SK-N-MC (cell line): ENCODE results near the gene FUT8.

Experiments used
- DNase-seq: peaks from one replicate; pipeline ENCODE4 v3.0.0-alpha.2; 2011; ENCODE audit warnings: low read depth, low spot score
- H3K27ac ChIP-seq: fragments of 200-600 bp; sonication (generic); 2 replicates; pipeline ENCODE4 v1.5.1; 2016; ENCODE audit warnings: mixed run types
- H3K36me3 ChIP-seq: fragments of 200-600 bp; sonication (generic); 2 replicates; pipeline ENCODE4 v1.6.1; 2017; ENCODE audit warnings: antibody characterized with exemption, low read length, mixed read lengths; ENCODE audit not compliant: insufficient read depth
- H3K4me3 ChIP-seq: fragments of 200-600 bp; sonication (generic); 2 replicates; pipeline ENCODE4 v1.5.1; 2016
- H3K9ac ChIP-seq: fragments of 200-600 bp; sonication (generic); 2 replicates; pipeline ENCODE4 v1.8.0; 2017; ENCODE audit warnings: mixed run types, mixed read lengths; ENCODE audit not compliant: insufficient read length
- H3K9me3 ChIP-seq: fragments of 200-600 bp; sonication (generic); 2 replicates; pipeline ENCODE4 v1.6.1; 2017; ENCODE audit warnings: low read depth, mild to moderate bottlenecking, antibody characterized with exemption, low read length, moderate library complexity, mixed read lengths
- EZH2 ChIP-seq: fragments of 200-600 bp; sonication (generic); IDR thresholded peaks from one replicate; pipeline ENCODE4 v1.6.1; 2017; ENCODE audit warnings: antibody characterized with exemption
- FOXP2 ChIP-seq: optimal IDR thresholded peaks from 2 replicates; pipeline ENCODE3; 2011; ENCODE audit warnings: mild to moderate bottlenecking, moderate library complexity; ENCODE audit not compliant: insufficient read depth; ENCODE audit errors: extremely low read length, control extremely low read depth
- POLR2AphosphoS5 ChIP-seq: IDR thresholded peaks from 2 replicates; pipeline ENCODE4 v1.6.1; 2012; ENCODE audit warnings: mild to moderate bottlenecking, low read depth, low read length, borderline replicate concordance

Gene FUT8

DNA sequence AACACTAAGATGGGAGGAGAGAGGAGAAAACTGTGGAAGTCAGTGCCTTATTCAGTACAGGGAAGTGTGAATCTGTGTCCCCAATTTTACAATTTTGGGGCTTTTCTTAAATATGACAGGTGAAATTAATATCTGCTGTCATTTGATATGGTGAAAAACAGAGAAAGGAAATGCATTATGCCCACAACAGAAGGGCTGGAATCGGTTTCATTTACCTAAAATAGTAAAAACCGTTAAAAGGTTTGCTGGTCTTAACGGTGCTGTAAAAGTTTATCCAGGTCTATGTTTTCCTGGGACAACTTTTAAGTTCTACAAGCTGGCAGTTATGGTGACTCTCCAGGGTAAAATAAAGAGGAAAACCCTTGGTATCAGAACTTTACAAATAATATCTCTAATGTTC is 310.8 kb downstream of the FUT8 start:
- TF ChIP-seq FOXP2 (no peak), EZH2 (no peak), POLR2AphosphoS5 (no peak)
- peaks cover 5% of the 10 kb centered on the region; the same call in 1 of the 2 replicates for H3K9me3 ChIP-seq
- H3K9ac ChIP-seq: no peak overlapping the region
- H3K36me3 ChIP-seq: peaks cover 50% of the 10 kb centered on the region
- H3K4me3 ChIP-seq: no peak overlapping the region
- H3K27ac ChIP-seq: no peak overlapping the region
- no peak for DNase-seq

DNA sequence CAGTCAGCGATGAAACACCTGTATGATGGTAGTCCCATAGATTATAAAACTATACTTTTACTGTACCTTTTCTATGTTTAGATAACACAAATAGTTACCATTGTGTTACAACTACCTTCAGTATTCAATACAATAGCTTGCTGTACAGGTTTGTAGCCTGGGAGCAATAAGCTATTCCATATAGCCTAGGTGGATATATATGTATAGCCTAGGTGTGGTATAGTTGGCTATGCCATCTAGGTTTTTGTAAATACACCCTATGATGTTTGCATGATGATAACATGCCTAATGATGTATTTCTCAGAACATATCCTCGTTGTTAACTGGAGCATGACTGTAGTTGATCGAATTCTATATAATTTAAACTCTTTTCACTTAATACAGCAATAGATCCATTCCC is 316.1 kb downstream of the FUT8 start:
- TF ChIP-seq FOXP2 (no peak), EZH2 (no peak), POLR2AphosphoS5 (no peak)
- no peak overlapping the region for H3K9ac ChIP-seq
- peaks cover 51% of the 10 kb centered on the region for H3K36me3 ChIP-seq
- H3K27ac ChIP-seq: no peak overlapping the region
- H3K4me3 ChIP-seq: no peak overlapping the region
- DNase-seq: no peak
- no peaks in the 10 kb centered on the region for H3K9me3 ChIP-seq

DNA sequence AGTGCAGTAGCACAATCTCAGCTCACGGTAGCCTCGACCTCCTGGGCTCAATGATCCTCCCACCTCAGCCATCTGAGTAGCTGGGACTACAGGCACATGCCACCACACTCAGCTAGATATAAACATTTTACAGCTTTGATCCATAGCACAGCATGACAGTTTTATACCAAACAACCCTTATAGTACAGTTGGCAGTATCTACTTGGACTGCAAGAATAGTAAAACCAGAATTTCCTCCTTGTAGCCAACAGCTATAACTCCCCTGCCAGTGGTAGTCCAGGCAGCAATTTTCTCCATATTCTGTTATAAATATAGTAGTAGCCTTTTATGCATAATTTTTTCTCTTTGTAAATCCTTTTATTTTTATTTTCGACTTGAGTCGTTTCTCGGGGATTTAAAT is 317.0 kb downstream of the FUT8 start:
- Histone ChIP-seq H3K4me3 (no peak overlapping the region), H3K27ac (no peak overlapping the region), H3K9me3 (no peaks in the 10 kb centered on the region), H3K36me3 (peaks cover 52% of the 10 kb centered on the region), H3K9ac (no peak overlapping the region)
- TF ChIP-seq EZH2: no peak
- DNase-seq: no peak

DNA sequence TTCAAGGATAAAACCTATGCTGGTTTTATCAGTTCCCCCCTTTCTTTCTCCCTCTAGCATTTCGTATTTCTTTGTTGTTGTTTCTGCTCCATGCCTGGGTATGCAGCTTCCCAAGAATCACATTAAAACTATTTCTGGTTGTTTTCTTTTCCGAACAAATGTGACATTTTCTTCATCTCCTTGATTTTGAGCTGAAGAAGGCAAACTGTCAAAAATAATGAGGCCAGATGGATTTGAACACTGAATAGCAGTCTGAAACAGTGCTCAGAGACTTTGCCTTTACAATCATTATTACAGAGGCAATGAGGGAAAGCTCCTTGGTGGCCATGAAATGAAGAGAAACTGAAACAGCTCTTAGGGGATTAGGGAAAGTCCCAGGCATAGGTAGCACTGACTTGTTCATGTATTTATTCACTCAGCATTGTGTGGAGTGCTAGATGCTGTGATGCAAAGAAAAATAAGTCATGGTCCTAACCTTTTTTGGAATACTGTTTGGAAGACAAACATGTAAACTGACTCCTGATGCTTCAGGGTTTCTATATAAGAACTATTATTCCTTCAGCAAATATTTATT is 319.5 kb downstream of the FUT8 start:
- Histone ChIP-seq H3K36me3 (peaks cover 30% of the 10 kb centered on the region), H3K9ac (no peak overlapping the region), H3K4me3 (no peak overlapping the region), H3K9me3 (no peaks in the 10 kb centered on the region), H3K27ac (no peak overlapping the region)
- no peak for DNase-seq
- TF ChIP-seq FOXP2 (no peak), EZH2 (no peak), POLR2AphosphoS5 (no peak)

DNA sequence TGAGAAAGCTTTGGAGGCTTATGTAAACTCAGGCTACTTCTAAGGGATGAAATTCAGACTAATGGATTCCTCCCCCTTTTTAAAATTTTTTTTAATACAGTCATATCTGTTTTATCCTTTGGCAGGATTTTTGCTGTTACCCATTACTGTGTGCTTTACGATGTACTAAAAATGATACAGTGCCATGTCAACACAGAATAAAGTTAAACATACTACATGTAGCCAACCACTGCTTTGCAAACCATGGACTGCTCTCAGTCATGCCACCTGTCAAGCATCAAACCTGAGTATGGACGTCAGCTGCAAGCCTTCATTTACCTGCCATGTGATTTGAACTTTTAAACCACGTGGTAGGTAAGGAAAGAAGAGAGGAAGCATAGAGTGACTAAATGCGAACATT is 325.8 kb downstream of the FUT8 start:
- TF ChIP-seq POLR2AphosphoS5 (no peak), EZH2 (no peak), FOXP2 (no peak)
- peaks cover 32% of the 10 kb centered on the region for H3K36me3 ChIP-seq
- no peaks in the 10 kb centered on the region for H3K9me3 ChIP-seq
- H3K27ac ChIP-seq: no peak overlapping the region
- no peak for DNase-seq
- H3K4me3 ChIP-seq: no peak overlapping the region
- no peak overlapping the region for H3K9ac ChIP-seq

DNA sequence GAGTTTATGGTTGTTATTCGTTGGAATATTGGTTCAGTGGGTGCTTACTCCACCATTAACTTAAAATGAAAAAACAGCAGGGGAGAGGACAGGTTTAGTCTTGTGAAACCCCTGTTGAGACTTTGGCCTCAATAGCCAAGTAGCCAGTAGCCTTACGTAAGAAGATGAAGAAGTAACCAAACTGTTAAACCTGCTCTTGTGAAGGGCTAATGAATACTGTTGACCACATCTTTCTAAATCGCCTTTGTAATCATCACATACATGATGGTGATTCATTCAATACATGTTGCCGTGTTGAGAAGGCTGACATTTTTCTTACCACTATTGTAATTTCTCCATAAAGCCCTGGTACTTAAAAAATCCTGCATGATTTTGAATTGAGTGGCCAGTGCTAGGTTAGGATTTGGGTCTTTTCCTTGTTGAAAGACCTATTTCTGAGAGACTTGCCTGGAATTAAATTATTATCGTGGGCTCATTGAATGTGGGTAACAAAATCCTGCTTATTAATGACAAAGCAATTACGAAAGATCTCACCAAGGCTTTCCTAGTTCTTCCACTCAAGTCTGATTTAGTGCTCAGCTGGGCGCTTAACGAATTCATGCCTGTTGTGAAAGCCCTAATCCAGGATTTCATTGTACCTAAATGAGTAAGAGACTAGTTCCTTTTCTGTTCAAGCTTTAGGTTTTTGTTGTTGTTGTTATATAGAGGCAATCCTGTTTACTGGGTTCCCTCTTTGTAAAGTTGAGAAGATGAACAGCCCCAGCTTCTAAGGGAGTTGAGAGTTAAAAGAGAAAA is 333.1 kb downstream of the FUT8 start:
- TF ChIP-seq FOXP2 (no peak), POLR2AphosphoS5 (no peak), EZH2 (no peak)
- no peaks in the 10 kb centered on the region for H3K9me3 ChIP-seq

DNA sequence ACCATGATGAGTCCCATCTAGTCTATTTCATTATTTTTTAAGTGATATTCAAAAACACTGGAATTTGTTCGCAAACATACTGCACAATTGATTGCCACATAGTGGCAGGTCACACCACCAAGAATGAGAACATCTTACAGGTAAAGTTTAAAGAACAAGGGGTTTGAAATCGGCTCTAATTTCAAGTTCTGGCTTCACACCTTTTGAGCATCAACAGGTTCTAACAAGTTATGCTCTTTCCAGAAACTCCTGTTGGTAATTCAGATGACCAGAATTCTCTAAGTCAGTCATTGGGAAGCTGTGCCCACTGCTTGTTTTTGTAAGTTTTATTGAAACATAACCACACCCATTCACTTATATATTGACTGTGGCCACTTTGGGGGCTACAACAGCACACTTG is 336.3 kb downstream of the FUT8 start:
- Histone ChIP-seq H3K9ac (no peak overlapping the region), H3K36me3 (peaks cover 8% of the 10 kb centered on the region; the same call in 1 of the 2 replicates), H3K9me3 (no peaks in the 10 kb centered on the region), H3K4me3 (no peak overlapping the region), H3K27ac (no peak overlapping the region)
- DNase-seq: no peak
- TF ChIP-seq EZH2: no peak
- no peak for TF ChIP-seq POLR2AphosphoS5
- no peak for TF ChIP-seq FOXP2

More for the DNA sequence above, 333.1 kb downstream of the FUT8 start:
- no peak for DNase-seq
- H3K4me3 ChIP-seq: no peak overlapping the region
- H3K9ac ChIP-seq: no peak overlapping the region
- no peak overlapping the region for H3K27ac ChIP-seq
- H3K36me3 ChIP-seq: peaks cover 29% of the 10 kb centered on the region

DNA sequence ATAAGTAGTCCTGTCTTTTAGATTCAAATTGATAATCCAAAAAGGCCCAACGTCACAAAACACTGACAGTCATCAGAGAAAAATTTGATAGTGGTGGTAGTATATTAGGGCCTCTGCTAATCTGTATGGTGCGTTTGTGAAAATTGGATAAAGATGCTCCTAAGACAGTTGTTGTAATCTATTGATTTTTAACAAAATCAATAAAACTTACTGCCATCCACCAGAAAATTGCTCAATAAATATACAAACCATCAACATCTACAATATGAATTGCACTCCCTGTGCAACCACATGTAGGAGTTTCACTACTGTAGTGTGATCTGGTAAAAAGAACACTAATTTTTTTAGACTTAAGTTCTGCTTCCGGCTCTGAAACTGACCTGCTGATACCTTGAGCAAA is 336.8 kb downstream of the FUT8 start:
- H3K9ac ChIP-seq: no peak overlapping the region
- no peaks in the 10 kb centered on the region for H3K9me3 ChIP-seq
- no peak overlapping the region for H3K27ac ChIP-seq
- H3K4me3 ChIP-seq: no peak overlapping the region
- peaks cover 3% of the 10 kb centered on the region; the same call in 1 of the 2 replicates for H3K36me3 ChIP-seq
- DNase-seq: no peak
- TF ChIP-seq POLR2AphosphoS5 (no peak), EZH2 (no peak), FOXP2 (no peak)
